KG1 (cell line): ENCODE measurements around the gene SZRD1.

ENCODE experiments used
- DNase-seq: peaks from one replicate; lab custom pipeline; 2025; lab: John Stamatoyannopoulos, UW

Gene SZRD1

DNA sequence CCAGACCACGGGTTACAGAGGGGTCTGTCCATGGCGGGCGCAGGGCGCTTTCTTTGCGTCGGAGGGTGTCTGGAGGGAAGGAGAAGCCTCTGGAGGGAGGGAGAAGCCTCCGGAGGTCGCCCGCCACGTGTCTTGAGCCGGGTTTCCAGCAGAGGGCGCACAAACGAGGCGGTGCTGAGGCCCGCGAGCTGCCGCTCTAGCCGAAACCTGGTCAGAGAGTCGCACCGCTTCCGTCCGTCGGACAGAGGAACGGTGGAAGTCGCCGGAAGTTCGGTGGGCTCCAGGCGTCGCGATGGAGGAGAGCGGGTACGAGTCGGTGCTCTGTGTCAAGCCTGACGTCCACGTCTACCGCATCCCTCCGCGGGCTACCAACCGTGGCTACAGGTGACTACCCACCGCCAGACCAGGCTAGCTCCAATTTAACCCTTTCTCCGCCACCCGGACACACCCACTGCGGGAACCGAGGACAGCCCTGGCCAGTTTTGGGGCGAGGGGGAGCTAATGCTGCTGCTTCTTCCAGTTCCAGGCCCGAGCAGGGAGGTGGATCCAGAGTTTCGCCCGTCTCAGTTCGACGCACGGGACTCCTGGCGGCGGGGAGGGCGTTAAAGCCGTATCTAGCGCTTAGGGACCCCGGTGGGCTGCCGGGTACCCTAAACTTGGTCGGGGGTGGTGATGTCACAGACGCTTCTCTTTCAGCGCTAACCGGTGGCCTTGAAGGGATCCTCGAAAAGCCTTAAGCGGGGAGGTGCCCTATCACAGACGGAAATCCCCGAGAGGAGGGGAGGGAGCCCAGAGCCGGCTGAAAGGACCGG lies 73.6 kb downstream of the SZRD1 start, which contains the start of gene NECAP2:
NECAP2 (plus strand) TSS at position 255 of the 812 bp plus-strand sequence; CDS start at position 293, 38 bp downstream.
- peak; percentile 87 for DNase-seq

GRCh38 chr1:16441282-16441665 lies 74.2 kb downstream of the SZRD1 start:
- no peak for DNase-seq

DNA sequence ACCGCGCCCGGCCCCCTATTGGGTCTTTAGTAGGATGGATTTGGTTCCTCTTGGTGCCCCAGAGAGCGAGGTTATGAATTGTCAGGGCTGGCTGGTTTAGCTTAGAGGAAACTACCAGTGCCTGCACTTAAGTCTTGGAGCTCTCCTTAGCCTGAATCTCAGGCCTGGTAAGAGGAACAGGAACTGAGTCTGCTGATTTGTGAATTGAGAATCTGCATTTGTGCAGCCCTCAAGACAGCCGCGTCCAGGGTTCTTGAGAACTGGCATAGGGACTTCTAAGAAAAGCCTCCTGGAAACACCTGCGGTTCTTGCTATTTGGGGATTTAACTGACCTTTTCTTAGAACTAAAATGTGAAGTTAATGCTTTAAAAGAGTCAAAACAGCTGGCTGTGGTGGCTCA lies 75.2 kb downstream of the SZRD1 start:
- DNase-seq, result no peak

DNA sequence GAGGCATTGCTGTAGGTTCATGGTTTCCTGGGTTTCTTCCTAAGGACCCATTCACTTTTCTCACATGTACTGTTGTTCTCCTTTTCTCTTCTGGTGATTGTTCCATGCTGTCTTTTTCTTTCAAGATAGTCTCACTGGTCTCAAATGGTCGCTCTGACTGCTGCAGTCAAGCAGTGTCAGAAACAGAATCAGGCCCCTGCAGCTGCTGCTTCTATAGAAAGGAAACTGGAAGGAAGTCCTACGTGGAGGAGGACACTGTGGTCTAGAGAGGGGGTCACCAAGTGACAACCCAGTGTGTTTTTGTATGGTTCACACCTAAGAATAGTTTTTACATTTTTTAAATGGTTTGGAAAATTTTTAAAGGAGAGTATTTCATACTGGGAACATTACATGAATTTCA lies 75.9 kb downstream of the SZRD1 start:
- no peak for DNase-seq

DNA sequence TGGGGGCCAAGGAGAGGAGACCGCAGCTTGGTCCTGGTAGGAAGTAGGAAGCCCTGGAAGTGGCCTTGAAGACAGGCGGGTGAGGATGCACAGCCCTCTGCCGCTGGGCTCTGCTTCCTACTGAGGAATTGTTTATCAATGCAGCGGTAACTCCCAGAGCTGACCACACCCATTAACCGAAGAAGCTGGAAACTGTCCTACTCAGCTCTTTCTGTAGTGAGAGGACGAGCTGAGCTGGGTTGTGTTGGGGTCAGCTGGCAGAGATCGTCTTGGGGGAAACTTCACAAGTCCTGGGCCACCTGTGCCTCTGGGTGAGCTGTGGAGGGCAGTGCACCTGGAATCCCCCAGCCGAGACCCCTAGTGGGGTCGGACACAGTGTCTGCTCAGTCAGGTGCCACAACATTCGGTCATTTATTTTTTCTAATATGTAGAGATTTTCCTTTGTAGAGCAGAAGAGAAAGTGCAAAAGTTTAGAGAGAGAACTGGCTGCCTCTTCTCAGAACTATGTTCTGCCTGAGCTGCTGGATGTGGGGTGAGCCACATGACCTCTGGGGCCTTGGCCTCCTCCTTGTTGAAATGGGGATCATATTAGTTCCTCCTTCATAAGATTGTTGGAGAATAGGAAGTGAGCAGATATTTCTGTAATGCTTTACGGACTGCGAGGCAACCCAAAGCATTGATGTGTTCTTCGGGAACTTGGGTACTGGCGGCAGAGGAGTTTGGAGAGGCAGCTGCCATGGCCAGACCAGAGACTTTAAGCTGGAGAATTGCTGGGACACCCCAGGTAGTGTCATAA lies 77.1 kb downstream of the SZRD1 start:
- no peak for DNase-seq

DNA sequence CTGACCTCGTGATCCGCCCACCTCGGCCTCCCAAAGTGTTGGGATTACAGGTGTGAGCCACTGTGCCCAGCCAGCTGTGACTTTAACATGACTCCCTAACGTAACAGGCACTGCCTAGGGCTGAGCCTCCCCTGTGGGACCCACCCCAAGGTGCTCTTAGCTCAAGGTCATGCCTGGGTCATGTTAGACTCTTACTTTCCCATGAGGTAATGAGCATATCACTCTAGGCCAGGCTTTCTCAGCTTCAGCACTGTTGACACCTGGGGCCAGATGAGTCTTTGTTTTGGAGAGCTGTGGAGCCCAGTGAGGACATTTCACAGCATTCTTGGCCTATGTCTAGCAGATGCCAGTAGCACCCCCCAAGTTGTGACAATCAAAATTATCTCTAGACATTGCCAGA lies 78.0 kb downstream of the SZRD1 start:
- DNase-seq, result no peak

GRCh38 chr1:16446116-16446515 lies 79.1 kb downstream of the SZRD1 start:
- no peak for DNase-seq

DNA sequence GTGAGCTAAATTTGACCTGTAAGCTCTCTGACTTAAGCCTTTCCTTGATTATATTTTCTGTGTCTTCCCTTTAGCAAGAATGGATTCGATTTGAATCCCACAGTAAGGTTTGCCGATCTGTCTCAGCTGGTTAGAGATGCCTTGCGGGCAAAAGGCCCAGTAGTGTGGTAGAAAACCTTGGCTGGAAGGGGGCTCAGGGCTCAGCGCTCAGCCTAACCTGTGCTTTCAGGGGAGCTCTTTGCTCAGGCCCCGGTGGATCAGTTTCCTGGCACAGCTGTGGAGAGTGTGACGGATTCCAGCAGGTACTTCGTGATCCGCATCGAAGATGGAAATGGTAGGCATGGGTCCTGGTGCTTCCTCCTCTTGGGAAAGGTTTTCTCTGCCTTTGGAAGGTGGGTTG lies 80.6 kb downstream of the SZRD1 start:
- no peak for DNase-seq
